ENCODE results near the gene TPO.

TPO gene

DNA sequence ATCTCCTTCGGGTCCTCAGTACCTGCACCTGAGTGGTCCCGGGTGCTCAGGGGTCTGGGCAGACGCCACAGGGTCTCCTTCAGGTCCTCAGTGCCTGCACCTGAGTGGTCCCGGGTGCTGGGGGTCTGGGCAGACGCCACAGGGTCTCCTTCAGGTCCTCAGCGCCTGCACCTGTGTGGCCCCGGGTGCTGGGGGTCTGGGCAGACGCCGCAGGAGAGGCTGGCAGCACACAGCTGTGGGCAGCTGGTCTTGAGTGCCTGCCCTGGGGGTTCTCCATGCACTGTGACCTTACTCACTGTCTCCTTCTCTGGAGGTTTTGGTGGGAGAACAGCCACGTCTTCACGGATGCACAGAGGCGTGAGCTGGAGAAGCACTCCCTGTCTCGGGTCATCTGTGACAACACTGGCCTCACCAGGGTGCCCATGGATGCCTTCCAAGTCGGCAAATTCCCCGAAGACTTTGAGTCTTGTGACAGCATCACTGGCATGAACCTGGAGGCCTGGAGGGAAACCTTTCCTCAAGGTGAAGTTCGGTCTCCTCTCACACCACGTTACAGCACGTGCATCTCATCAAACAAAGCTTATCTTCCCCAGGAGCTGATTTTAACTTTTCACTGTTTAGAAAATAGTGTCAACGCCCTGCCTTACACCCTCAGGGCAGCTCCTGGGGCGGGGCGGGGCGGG, 82.6 kb downstream of the TPO start:
- H3K27ac ChIP-seq = no peak overlapping the region
- H3K4me3 ChIP-seq = no peak overlapping the region

DNA sequence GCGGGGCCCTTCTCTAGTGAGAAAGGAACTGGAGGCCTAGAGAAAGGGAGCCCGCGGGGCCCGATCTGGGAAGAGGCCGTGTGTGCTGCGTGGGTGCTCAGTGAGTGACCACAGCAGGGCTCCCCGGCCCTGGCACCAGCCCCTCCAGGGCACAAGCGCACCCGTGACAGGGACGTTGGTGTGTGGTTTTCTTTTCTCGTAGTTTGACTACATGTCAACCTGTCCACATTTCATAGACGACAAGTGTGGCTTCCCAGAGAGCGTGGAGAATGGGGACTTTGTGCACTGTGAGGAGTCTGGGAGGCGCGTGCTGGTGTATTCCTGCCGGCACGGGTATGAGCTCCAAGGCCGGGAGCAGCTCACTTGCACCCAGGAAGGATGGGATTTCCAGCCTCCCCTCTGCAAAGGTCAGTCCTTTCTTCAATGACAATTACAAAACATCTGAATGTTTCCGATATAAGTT, 83.1 kb downstream of the TPO start:
- H3K4me3 ChIP-seq = no peak overlapping the region
- H3K27ac ChIP-seq = no peak overlapping the region

DNA sequence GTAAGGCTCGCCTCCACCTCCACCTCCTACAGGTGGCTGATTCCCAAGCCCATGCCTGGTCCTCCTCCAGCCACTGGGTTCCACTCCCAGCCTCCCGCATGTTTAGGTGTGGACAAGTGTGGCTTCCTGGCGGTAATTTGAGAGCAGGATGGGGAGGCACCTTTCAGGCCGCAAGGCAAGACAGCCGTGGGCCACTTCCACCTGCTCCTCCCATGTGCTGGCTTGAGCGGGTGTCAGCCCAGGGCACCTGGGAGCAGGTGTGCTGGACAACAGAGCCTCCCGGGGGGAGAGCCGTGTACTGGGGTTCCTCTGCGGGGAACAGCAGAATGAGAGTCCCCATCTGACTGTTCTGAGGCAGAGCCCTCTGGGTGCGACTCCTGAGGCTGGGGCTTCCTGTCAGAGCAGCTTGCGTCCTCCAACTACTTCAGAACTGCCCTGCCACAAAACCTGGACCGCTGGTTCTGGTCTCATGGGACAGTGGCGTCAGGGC, 83.9 kb downstream of the TPO start:
- no peak overlapping the region for H3K4me3 ChIP-seq
- no peak overlapping the region for H3K27ac ChIP-seq

DNA sequence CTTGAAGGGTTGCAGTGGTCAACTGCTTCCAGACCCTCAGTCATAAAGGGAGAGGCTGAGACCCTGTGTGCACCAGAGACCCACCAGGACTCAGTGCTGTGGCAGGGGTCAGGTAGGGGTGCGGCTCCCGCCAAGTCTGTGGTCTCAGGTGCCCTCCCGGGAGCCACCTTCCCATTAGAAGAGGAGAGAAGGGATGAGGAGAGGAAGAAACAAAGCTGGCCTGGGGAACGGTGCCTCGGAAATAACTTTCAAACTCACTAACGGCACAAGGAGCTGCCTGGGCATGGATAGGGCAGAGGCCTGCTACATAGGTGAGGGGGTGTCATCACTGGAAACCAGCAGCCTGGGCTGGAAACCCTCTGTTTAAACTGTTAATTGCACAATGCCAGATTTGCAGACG, 84.9 kb downstream of the TPO start:
- Histone ChIP-seq H3K27ac (no peak overlapping the region), H3K4me3 (no peak overlapping the region)

DNA sequence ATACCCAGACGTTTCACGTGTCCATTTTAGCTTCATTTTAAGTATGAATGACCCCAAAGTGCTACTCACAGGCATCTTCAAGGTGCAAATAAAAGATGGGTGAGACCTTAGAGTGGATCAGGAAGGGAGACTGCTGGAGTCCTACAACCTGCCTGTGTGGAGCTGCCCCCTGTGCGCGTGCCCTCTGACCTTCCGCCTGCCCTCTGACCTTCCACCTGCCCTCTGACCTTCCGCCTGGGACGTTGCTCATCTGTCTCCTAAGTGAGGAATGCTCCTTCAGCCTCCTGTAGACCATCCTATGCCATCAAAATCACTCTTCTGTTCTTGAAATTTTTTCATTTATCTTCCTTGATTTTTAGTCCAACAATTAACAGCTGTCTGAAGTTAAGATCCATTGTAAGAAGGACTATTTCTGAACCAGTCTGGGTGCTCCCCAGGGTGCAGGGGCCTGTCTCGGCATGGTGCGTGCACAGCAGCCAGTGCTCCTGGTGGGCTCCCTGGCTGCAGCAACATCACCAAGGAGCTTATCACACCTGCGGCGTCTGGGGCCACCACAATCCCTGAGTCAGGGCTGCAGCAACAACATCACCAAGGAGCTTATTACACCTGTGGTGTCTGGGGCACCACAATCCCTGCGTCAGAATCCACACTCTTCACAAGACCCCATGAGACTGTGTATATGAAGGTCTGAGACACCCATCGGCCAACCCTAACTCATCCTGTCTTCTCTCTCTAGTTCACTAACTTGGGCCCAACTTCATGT, 86.0 kb downstream of the TPO start:
- no peak overlapping the region for H3K4me3 ChIP-seq
- H3K27ac ChIP-seq = no peak overlapping the region

DNA sequence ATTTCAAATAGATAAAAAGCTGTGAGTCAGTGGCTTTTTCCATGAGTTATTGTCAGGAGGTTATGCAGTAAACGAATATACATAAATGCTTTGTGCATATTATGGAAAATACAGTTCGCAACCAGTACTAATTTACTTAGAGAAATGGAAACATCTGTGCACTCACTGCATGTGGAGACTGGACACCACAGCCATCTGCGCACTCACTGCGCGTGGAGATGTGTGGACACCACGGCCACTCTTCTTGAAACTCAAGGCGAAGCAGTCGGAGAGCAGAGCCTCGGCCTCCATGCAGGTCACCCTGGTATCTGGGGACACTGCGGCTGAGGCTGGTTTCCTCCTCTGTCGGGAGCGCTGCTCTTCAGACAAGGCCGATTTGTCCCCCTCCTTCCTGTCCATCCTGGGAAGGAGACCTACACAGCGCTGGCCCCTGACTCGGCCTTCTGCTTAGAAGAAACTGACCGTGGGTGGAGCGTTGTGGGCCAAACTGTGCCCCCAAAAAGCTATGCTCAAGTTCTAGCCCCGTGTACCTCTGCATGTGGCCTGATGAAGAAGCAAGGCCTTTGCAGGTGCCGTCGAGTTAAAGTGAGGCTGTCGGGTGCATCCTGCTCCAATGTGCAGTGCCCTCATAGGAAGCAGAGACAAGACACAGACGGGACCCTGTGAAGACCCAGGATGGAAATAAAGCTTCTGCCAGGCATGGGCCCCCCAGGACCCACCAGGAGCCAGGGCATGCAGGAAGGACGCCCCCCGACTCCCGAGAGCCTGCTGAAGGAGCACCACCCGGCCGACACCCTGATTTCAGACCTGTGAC, 88.0 kb downstream of the TPO start:
- Histone ChIP-seq H3K4me3 (no peak overlapping the region), H3K27ac (no peak overlapping the region)

DNA sequence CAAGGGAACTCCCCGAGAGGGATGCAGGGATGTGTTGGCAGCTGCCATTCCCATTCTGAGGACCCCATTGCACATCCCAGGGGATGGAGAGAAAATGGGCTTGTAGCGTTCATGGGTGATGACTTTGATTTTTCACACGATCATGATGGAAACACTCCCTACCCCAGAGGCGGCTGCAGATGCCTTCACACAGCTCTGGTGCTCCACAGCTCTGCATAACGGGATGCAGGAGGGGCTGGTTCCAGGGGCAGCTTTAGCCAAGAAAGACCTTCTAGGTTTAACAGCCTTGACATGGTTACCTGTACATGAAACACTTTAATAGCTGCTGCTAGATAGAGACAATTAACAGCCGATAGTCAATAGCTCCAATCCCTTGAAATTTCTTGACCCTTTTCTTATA, 88.7 kb downstream of the TPO start:
- H3K27ac ChIP-seq = no peak overlapping the region

DNA sequence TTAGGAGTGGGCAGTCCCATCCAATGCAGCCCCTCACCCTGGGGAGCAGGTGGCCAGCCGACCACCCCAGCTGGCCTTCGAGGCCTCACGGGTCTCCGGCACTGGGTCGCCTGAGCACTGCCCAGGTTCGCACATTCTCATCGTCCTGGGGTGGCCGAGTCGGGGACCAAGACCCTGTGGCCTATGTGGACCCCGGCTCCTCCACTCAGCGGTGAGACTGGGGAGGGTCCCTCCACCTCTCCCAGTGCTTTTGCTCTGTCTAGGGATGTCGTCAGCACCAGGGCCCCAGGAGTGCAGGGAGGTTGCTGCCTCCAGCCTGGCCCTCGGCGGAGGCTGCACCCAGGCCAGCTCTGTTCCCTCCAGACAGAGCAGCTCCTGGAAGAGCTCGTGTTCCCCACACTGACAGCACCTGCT, 89.6 kb downstream of the TPO start:
- Histone ChIP-seq H3K27ac (no peak overlapping the region), H3K4me3 (no peak overlapping the region)

More for the DNA sequence above, 88.7 kb downstream of the TPO start:
- no peak overlapping the region for H3K4me3 ChIP-seq

DNA sequence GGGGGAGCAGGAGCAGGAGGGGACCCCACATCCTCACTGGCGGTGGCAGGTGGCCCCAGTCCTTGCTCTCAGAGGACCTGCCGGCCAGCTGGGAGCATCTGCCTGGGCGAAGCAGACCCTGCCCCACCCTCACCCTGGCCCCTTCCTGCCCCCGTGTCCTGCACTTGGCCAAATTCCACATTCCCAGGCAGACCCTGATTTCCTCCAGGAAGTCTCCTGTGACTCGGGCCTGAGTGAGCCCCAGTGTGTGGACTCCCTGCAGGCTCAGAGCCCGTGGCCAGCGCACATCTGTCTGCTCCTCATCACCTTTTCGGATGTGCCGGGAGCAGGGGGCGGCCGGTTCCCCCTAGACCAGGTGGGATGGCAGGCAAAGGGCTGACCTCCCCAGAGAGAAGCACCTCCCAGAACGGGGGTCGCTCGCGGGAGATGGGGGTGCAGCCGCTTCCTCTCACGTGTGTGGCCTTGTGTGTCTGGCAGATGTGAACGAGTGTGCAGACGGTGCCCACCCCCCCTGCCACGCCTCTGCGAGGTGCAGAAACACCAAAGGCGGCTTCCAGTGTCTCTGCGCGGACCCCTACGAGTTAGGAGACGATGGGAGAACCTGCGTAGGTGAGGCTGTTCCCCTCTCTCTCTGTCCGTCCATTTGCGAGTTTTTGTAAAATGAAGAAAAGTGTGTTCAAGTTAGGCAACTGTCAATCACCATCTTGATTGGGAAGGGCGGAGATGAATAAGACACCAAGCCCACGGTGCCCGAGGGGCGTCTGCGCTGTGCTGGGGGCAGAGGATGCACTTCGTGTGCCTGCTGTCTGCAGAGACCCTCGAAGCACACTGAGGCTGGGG, 90.4 kb downstream of the TPO start:
- no peak overlapping the region for H3K4me3 ChIP-seq
- no peak overlapping the region for H3K27ac ChIP-seq

DNA sequence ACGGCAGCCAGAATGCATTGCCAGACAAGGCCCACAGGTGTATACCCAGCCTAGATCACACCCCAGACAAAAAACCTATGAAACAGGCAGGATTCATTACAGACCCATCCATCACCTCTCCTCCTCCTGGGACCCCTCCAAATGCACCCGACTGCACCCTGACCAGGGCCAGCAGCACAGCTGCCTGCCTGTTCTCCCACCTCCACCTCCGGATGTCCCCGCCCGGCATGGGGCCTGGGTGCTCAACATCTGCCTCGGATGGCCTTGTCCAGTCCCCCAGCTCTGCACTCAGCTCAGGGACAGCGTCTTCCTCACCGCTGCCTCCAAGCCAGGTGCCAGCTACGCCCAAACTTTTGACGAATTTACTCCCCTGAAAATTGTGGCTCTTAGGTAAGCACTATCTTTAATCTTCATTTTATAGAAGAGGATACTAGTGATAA, 91.1 kb downstream of the TPO start:
- H3K27ac ChIP-seq = no peak overlapping the region

DNA sequence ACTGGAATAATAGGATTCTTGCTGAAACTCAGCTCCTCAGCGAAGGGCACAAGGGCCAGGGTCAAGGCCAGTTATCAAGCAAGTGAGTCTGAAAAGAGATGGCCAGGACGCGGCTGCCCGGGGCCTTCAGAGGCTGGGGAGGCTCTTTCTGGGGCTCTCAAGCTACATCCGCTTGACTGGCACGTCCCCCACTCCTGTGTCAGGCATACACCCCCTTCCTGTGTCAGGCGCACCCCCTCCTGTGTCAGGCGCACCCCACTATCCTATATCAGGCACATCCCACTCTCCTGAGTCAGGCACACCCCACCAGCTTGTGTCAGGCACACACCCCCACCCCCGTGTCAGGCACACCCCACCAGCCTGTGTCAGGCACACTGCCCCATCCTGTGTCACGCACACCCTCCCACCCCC, 91.8 kb downstream of the TPO start:
- Histone ChIP-seq H3K4me3 (no peak overlapping the region), H3K27ac (no peak overlapping the region)

More for the DNA sequence above, 91.1 kb downstream of the TPO start:
- no peak overlapping the region for H3K4me3 ChIP-seq

DNA sequence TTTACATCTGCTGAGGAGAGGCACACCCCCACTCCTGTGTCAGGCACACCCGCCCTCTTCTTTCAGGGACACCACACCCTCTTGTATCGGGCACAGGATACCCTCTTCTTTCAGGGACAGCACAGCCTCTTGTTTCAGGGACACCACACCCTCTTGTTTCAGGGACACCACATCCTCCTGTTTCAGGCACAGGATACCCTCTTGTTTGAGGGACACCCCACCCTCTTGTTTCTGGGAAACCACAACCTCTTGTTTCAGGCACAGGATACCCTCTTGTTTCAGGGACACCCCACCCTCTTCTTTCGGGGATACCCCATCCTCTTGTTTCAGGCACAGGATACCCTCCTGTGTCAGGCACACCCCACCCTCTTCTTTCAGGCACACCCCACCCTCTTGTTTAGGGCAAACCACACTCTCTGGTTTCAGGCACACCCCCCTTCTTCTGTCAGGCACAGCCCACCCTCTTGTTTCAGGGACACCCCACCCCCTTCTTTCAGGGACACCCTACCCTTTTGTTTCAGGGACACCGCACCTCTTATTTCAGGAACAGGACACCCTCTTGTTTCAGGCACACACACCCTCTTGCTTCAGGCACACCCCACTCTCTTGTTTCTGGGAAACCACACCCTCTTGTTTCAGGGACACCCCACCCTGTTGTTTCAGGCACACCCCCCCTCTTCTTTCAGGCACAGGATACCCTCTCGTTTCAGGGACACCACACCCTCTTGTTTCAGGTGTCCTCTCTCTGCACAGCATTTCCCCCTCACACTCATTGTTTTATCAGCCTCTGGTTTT, 96.2 kb downstream of the TPO start:
- Histone ChIP-seq H3K27ac (peak overlapping the region in 4 of 21 experiments; percentile 7 to 73 (median 33)), H3K4me3 (no peak overlapping the region)

DNA sequence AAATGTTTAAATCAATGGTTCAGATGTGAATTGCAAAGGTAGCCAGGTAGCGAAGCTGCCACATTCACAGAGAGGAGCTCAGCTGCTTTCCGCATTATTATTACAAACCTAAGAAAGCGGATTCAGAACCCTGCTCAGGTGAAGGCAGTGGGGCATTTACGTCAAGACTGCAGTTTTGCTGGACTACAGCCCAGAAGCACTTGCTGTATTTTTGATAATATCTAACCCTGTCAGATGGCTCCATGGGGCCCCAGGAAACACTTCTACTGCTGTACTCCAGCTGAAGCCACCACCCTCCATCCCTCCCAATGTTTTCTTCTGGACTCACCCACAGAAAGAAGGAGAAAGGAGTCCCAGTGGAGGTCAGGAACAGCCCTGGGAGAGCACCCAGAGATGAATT, 96.9 kb downstream of the TPO start:
- Histone ChIP-seq H3K4me3 (no peak overlapping the region), H3K27ac (peak overlapping the region in 4 of 21 experiments; percentile 16 to 73 (median 24))

DNA sequence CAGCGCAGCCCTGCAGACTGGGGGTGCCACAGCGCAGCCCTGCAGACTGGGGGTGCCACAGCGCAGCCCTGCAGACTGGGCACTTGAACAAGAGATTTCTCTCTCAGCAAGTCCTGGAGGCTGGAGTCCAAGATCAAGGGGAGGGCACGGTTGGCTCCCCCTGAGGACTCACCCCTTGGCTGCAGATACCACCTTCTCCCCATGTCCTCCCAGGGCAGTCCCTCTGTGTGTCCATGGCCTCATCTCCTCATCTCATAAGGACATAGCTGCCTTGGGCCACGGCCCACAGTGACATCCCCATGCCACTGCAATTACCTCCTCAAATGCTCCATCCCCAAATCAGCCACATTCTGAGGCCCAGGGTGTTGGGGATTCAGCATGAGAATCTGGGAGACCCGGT, 98.2 kb downstream of the TPO start:
- H3K27ac ChIP-seq = no peak overlapping the region
- H3K4me3 ChIP-seq = no peak overlapping the region

DNA sequence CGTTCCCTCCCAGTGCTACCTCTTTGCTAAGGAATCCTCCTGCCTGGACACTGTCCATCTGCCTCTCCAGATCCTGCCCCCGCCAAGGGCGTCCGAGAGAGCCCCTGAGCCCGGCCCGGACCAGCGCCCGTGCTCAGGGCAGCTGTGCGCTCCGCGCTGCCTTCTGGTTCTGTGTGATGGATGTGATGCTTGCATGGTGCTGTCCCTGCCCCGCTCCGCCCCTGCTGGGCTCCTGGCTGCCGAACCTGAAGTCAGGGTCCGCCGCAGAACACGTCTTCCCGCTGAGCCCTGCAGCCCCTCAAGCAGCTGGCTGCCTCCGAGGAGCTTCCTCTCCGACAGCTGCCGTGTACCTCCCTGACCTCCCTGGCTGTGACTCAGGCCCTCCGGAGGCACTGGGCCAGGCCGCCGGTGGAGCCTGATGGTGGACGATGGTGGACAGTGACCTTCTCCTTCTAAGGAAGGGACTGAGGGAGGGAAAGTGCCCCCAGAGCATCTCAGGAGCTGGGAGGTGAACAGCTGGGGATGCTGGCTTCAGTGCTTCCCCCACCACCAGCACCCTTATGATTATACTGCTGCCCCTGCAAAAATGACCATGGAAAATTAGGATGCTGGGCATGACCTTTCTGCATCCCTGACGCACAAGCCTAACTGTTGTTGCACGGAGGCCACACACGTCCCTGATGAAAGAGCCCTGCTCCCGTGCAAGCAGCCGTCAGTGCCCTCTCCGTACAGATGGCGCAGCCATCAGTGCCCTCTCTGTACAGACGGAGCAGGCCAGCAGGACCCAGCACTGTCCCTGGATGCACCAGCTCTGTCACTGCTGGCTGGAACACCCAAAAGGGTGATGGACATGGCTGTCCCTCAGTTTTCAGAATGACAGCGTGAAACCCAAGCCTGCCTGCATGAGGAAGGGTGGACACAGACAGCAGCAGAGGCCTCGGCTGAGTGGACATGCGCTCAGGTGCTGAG, 99.3 kb downstream of the TPO start:
- Histone ChIP-seq H3K4me3 (no peak overlapping the region), H3K27ac (no peak overlapping the region)

DNA sequence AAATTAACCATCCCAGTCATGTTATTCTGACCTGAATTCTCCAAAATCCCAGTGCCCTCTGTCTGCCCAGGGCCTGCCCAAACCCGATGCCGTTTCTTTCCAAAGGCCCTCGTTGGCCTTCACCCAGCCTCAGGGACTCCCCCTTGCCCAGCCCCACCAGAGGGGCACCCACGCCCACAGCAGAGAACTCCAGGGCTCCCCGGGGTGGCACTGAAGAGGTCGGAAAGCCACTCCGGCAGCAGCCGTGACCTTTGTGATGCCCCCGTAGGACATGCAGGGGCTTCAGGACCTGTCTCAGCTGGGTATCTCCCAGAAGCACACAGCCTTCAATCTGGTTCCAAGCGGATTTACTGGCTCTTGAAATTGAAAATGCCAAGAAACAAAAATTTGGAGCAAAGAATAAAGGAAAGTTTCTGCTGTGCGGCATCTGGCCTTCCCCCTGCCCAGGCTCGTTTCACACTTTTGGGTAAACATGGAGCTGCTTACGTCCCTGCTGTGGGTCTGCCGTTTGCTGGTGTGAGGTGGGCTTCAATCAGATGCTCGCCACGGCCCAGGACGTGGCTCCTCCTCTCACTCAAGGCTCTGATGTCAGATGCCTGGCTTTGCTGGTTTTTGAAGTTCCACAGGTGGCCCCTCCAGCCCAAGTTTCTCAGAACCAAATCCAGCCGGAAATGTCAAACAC, 101.3 kb downstream of the TPO start:
- H3K27ac ChIP-seq = no peak overlapping the region

DNA sequence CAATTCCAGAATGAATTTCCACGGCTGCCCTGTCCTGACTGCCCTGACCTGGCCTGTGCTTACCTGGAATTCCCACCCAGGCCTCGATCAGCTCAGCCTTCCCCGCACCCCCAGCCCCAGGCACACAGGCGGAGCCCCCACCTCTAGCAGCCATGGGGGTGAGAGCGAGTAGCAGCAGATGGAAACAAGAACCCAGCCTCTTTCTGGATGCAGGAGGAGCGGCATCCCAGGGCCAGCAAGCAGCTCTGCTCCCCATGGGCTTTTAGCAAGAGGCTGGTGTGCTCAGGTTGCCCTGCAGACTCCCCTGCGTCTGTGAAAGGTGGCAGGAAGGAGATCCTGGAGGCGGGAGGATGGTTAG, 101.8 kb downstream of the TPO start:
- H3K4me3 ChIP-seq = no peak overlapping the region
- no peak overlapping the region for H3K27ac ChIP-seq

More for the DNA sequence above, 101.3 kb downstream of the TPO start:
- H3K4me3 ChIP-seq = no peak overlapping the region

Measured in skin epidermis (tissue), 12 donors.